Aorta (tissue), 5 donors: ENCODE results near the gene PPME1. TPM values are rescaled to one million over a fixed set of nuclear protein-coding genes. Genes with fewer than 3 reads are reported as not detected.

Source experiments
- ATAC-seq: fragments of 200-7000 bp; cut with Tn5 transposase; one replicate; pipeline ENCODE4 v1.9.1; 2022; ENCODE audit warnings: moderate library complexity; ENCODE audit not compliant: low FRiP score
- DNase-seq, 2 donors: peaks; one replicate each; pipeline ENCODE4 v3.0.0-alpha.2; 2020
- H3K27ac ChIP-seq, 2 donors: one replicate each; pipeline ENCODE4 v1.5.1; 2013; ENCODE audit warnings: low read length in 2 of 2, mild to moderate bottlenecking in 2 of 2, moderate library complexity in 2 of 2, control low read depth in 1 of 2, inconsistent platforms in 1 of 2, low read depth in 1 of 2
- H3K27me3 ChIP-seq, 2 donors: one replicate each; pipeline ENCODE4 v1.6.1; 2013; ENCODE audit warnings: control low read depth in 1 of 2, low read length in 1 of 2, mild to moderate bottlenecking in 1 of 2, moderate library complexity in 1 of 2; ENCODE audit not compliant: insufficient read depth in 2 of 2, control insufficient read depth in 1 of 2
- H3K36me3 ChIP-seq, 2 donors: one replicate each; pipeline ENCODE4 v1.6.1; 2013; ENCODE audit warnings: control low read depth in 1 of 2, low read length in 1 of 2, mild to moderate bottlenecking in 1 of 2; ENCODE audit not compliant: insufficient read depth in 2 of 2, control insufficient read depth in 1 of 2
- H3K4me1 ChIP-seq, 2 donors: one replicate each; pipeline ENCODE4 v1.6.1; 2013; ENCODE audit warnings: low read length in 2 of 2, control low read depth in 1 of 2, mild to moderate bottlenecking in 1 of 2, moderate library complexity in 1 of 2; ENCODE audit not compliant: insufficient read depth in 2 of 2, control insufficient read depth in 1 of 2
- H3K4me3 ChIP-seq, 2 donors: one replicate each; pipeline ENCODE4 v1.5.1; 2013; ENCODE audit warnings: low read length in 2 of 2, control low read depth in 1 of 2, mild to moderate bottlenecking in 1 of 2
- H3K9me3 ChIP-seq: one replicate; pipeline ENCODE4 v1.6.1; 2013; ENCODE audit warnings: mild to moderate bottlenecking, low read length; ENCODE audit not compliant: control insufficient read depth
- WGBS, 2 donors: extraction: QIAGEN DNeasy Blood & Tissue Kit; methylation state at CpG; one replicate each; pipeline ENCODE4 v1.1.7; 2013; 5-methylcytosine and 5-hydroxymethylcytosine counted together
- intact Hi-C, 2 donors: fragments of 100-400 bp; cut with DNase I; formaldehyde crosslinking; loops; one replicate each; pipeline versions ENCODE4 v1.14.2 to v1.15.0; 2022
- polyA plus RNA-seq, 2 donors: library from polyadenylated mRNA; stranded (reverse); fragments of 200-250 nt; gene quantifications; one replicate each; pipeline ENCODE4 v1.2.3, GENCODE V29; 2013
- total RNA-seq, 2 donors: library from RNA; stranded (reverse); fragmentation: NEBNext Ultra II Directional; extraction: Animal tissue kit (Norgen Biotek cat#: 25700); gene quantifications; one replicate each; pipeline ENCODE4 v1.2.1, GENCODE V29; 2021
- donor health status: healthy with polysubstance abuse.
- donor health status: Bipolar disorder and iron deficiency.
- donor health status: DM: no; HTN: no; CAD: no.
- donor health status: DM: no; HTN: no; CAD: no.
- donor health status: DM: yes; HTN: yes; CAD: no.

Gene PPME1
- total and polyA plus RNA-seq, 4 donors, result 17.2 to 43.2 (median 29.2) TPM

DNA sequence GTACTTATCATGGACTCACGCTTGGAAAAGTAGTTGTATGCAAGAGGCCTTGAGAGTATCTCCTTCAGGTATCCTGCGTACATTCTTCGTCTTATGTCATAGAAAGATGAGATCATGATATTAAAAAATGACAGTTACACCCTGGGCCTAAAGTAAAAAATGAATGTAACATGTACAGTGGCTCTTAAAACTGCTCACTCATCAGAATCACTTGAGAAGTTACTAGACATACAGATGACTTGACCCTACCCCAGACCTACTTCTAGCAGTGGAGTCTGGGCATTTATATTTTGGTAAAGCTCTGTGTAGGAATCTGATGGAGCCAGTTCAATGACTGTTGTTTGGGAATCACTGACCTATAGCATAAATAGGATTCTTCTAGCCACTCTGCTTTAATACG is 54.5 kb downstream of the PPME1 start:
- intact Hi-C loops, result no loop called here
- no peaks in the 10 kb centered on the region for H3K9me3 ChIP-seq
- WGBS, 2 donors, result 93 to 96% methylated on average over 4 of the region's 4 CpGs
- no peak overlapping the region for H3K4me3 ChIP-seq
- no peaks in the 10 kb centered on the region for H3K36me3 ChIP-seq
- no peaks in the 10 kb centered on the region for H3K4me1 ChIP-seq
- H3K27ac ChIP-seq, result no peak overlapping the region
- DNase-seq, result no peak
- ATAC-seq, result no peak
- H3K27me3 ChIP-seq, result no peaks in the 10 kb centered on the region

DNA sequence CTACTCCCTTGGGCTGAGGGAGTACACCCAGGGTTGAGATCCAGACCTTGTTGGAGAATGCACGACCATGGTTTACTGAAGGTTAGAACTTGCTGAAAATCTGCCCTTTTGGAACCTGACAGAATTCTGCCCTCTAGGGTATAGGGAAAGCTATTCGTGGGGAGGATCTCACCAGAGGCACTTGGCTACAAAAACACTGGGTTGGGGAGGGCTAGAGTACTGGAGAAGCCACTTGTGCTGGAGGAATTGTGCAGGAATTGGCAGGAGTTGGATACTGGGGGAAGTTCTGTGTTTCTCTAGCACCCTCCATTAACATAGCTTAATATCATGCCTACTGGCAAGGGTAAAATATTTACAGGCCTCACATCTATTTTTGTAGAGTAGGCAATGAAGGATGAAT is 55.8 kb downstream of the PPME1 start:
- ATAC-seq (no peak), DNase-seq (no peak)
- WGBS, 2 donors, result 48 to 55% methylated on average over 2 of the region's 2 CpGs
- intact Hi-C loops, result no loop called here
- no peaks in the 10 kb centered on the region for H3K27me3 ChIP-seq
- H3K4me3 ChIP-seq, result no peak overlapping the region
- no peaks in the 10 kb centered on the region for H3K4me1 ChIP-seq
- no peak overlapping the region for H3K27ac ChIP-seq
- H3K36me3 ChIP-seq, result peaks cover 0 to 2% of the 10 kb centered on the region in 2 donors
- no peaks in the 10 kb centered on the region for H3K9me3 ChIP-seq

DNA sequence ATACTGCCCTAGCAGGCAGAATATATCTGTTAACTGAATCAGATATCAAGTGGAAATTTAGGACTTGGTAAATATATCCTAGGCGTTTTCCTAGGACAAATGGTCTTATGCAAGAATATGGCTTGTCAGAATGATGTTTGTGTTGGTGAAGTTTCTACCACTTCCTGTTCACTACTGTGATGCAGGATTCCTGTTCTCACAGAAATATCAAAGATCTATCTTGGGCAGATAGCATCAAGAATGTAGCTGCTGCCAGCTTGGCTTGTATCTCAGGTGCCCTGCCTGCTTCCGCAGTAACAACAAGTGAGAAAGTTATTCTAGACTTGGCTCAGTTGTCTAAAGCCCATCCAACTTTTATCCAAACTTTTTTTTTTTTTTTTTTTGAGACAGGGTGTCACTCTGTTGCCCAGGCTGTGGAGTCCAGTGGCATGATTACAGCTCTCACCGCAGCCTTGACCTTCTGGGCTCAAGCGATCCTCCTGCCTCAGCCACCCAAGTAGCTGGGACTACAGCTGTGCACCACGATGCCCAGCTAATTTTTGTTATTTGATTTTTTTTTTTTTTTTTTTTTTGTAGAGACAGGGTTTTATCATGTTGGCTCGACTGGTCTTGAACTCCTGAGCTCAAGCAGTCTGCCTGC is 61.3 kb downstream of the PPME1 start:
- no peak for ATAC-seq
- H3K27me3 ChIP-seq, result no peaks in the 10 kb centered on the region
- no peak overlapping the region for H3K27ac ChIP-seq
- H3K4me3 ChIP-seq, result no peak overlapping the region
- intact Hi-C loops, result no loop called here
- 75 to 81% methylated on average over 6 of the region's 6 CpGs for WGBS, 2 donors
- no peaks in the 10 kb centered on the region for H3K4me1 ChIP-seq
- no peak for DNase-seq
- H3K9me3 ChIP-seq, result no peaks in the 10 kb centered on the region
- H3K36me3 ChIP-seq, result peaks cover 2 to 4% of the 10 kb centered on the region in 2 donors

DNA sequence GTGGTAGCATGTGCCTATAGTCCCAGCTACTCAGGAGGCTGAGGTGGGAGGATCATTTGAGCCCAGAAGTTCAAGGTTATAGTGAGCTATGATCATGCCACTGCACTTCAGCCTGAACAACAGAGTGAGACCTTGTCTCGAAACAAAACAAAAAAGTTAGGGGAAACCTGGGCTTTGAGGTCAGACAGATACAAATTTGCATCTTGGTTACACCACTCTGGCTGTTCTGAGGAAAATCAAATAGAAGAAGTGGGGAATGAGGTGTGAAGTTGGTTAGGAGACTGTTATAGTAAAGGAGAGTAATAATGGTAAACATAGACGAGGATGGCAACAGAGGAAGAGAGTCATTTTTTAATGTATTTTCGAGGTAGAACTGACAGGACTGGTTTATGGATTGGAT is 62.6 kb downstream of the PPME1 start:
- DNase-seq, result no peak
- no peaks in the 10 kb centered on the region for H3K9me3 ChIP-seq
- H3K4me1 ChIP-seq, result no peaks in the 10 kb centered on the region
- H3K36me3 ChIP-seq, result peaks cover 2 to 4% of the 10 kb centered on the region in 2 donors
- no peak overlapping the region for H3K4me3 ChIP-seq
- ATAC-seq, result no peak
- 92 to 94% methylated on average over 3 of the region's 3 CpGs for WGBS, 2 donors
- no peaks in the 10 kb centered on the region for H3K27me3 ChIP-seq
- no peak overlapping the region for H3K27ac ChIP-seq
- intact Hi-C loops, result no loop called here

DNA sequence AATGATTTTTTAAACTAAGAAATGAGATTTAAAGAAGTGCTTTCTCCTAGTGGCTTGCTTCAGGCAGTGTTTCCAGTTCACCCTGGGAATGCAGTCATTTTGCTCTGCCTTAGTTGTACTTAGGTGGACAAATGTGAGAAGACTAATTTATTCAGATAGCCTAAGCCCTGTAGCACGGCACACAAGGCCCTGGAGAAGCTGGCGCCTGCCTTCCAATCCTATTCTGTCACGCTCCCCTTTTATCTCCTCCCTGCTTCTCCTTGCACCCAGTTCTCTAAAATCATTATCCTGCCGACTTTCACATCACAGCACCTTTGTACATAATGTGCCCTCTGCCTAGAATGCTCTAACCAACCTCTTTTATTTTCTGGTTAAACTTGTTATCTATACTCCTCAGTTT is 64.0 kb downstream of the PPME1 start:
- no peaks in the 10 kb centered on the region for H3K4me1 ChIP-seq
- no peak overlapping the region for H3K4me3 ChIP-seq
- WGBS, 2 donors, result 89 to 90% methylated on average over 4 of the region's 4 CpGs
- no peaks in the 10 kb centered on the region for H3K9me3 ChIP-seq
- intact Hi-C loops, result no loop called here
- H3K27ac ChIP-seq, result no peak overlapping the region
- ATAC-seq (no peak), DNase-seq (no peak)
- no peaks in the 10 kb centered on the region for H3K27me3 ChIP-seq
- H3K36me3 ChIP-seq, result peaks cover 2 to 4% of the 10 kb centered on the region in 2 donors

DNA sequence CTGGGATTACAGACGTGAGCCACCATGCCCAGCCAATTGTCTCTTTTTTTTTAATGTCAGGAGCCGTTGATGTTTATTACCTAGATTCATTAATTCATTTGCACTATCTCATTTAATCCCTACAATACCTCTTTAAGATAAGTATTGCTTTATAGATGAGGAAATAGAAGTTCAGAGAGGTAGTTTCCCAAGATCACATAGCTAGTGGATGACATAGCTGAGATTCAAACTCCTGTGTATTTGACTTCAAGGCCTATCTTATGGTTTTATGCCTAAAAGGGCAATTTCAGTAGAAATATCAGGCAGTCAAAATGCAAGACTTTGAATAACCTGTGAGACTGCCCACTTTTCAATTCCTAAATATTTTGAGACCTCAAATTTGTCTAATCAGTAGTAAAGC is 66.5 kb downstream of the PPME1 start:
- Histone ChIP-seq H3K36me3 (peaks cover 0 to 4% of the 10 kb centered on the region in 2 donors), H3K27ac (no peak overlapping the region), H3K27me3 (no peaks in the 10 kb centered on the region), H3K9me3 (no peaks in the 10 kb centered on the region), H3K4me1 (no peaks in the 10 kb centered on the region), H3K4me3 (no peak overlapping the region)
- ATAC-seq (no peak), DNase-seq (no peak)
- 76 to 87% methylated on average over 2 of the region's 2 CpGs for WGBS, 2 donors
- intact Hi-C loops, result no loop called here

DNA sequence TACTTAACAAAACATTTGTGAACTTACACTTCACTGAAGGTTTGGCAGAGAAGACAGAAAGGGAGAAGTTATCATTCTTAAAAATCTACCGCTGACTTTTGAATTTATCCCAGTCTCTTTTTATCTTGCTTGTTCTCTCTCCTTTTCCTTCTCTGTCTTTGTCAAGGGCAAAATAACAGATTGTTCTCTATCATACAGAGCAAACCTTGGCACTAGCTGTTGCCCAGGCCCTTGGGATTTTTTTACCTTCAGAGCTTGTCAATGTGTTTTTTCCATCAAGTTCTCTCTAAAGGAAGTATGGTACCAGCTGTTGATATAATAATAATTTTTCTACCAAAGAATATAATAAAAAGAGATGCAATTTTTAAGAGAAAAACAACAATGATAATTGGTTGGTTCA is 67.2 kb downstream of the PPME1 start:
- WGBS, 2 donors, result 87 to 92% methylated on average over 1 of the region's 1 CpG
- no peak overlapping the region for H3K27ac ChIP-seq
- DNase-seq, result no peak
- H3K4me3 ChIP-seq, result no peak overlapping the region
- H3K4me1 ChIP-seq, result no peaks in the 10 kb centered on the region
- intact Hi-C loops, result no loop called here
- H3K36me3 ChIP-seq, result peaks cover 0 to 4% of the 10 kb centered on the region in 2 donors
- no peaks in the 10 kb centered on the region for H3K27me3 ChIP-seq
- ATAC-seq, result no peak
- H3K9me3 ChIP-seq, result no peaks in the 10 kb centered on the region

DNA sequence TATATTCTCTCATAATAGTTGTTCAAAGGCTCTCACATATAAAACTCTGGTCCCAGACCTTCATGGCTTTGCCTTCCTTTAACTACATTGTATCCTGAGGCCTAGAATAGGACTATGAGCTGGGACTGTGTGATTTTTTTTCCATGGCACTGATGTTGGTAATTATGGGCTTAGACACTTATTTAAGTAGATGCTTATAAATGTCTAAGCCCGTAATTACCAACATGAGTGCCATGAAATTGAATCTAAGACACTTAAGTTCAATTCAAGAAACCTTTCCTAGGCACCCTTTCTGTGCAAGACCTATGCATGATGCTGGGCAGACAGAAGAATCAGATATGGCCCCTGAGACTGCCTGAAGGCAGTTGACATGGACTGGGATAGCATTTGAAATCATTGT is 77.4 kb downstream of the PPME1 start:
- no peaks in the 10 kb centered on the region for H3K27me3 ChIP-seq
- no peak overlapping the region for H3K4me3 ChIP-seq
- 93 to 97% methylated on average over 1 of the region's 1 CpG for WGBS, 2 donors
- intact Hi-C loops, result no loop called here
- ATAC-seq (no peak), DNase-seq (no peak)
- H3K9me3 ChIP-seq, result no peaks in the 10 kb centered on the region
- peaks cover 2 to 18% of the 10 kb centered on the region in 2 donors for H3K36me3 ChIP-seq
- no peak overlapping the region for H3K27ac ChIP-seq
- no peaks in the 10 kb centered on the region for H3K4me1 ChIP-seq

DNA sequence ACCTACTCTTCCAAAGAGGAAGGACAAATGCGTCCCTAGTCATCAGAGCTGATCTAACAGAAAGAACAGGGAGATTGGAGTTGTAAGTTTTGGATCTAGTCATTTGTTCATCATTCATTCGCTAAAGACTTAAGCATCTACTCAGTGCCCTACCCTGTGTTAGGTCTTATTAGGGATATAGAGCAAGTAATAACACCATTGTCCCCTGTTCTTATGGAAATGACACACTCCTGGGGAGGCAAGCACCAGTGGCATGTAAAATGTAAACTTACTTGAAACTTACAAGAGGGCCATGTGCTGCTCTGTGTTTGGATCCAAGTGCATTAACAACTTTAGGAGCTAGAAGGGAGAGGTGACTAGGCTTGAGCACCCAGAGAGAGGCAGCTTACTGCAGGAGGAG is 78.4 kb downstream of the PPME1 start:
- no peak for DNase-seq
- 94% methylated on average over 2 of the region's 2 CpGs for WGBS, 2 donors

More for the DNA sequence above, 78.4 kb downstream of the PPME1 start:
- Histone ChIP-seq H3K36me3 (peaks cover 2 to 18% of the 10 kb centered on the region in 2 donors), H3K9me3 (no peaks in the 10 kb centered on the region), H3K27me3 (no peaks in the 10 kb centered on the region), H3K4me3 (no peak overlapping the region), H3K4me1 (no peaks in the 10 kb centered on the region), H3K27ac (no peak overlapping the region)
- intact Hi-C loops, result no loop called here
- ATAC-seq, result no peak
